SK-N-SH (cell line): ENCODE data around the gene NBL1. TPM values are rescaled to one million over a fixed set of nuclear protein-coding genes. Genes with fewer than 3 reads are reported as not detected.

Experiments used
- CTCF ChIA-PET: fragments of 300-600, 350-600 bp; formaldehyde crosslinking; extraction: SDS; loops from one replicate; lab custom pipeline; 2021; lab: Yijun Ruan, JAX
- POLR2A ChIA-PET: fragments of 350-600 bp; sonication (Branson Sonifier 250); formaldehyde crosslinking; extraction: SDS; loops from one replicate; lab custom pipeline; 2020; ENCODE audit warnings: antibody characterized with exemption, inconsistent platforms; lab: Yijun Ruan, JAX
- DNase-seq: peaks from one replicate; pipeline ENCODE4 v3.0.0; 2012
- H2AFZ ChIP-seq: fragments of 200-600 bp; sonication (generic); 2 replicates; pipeline ENCODE4 v1.8.1; 2016; ENCODE audit warnings: antibody characterized with exemption, mild to moderate bottlenecking, low read depth
- H3F3A ChIP-seq: fragments of 200-600 bp; sonication (generic); replicated peaks from 2 replicates; pipeline ENCODE3; 2016; ENCODE audit warnings: antibody characterized with exemption, mild to moderate bottlenecking; ENCODE audit not compliant: insufficient read depth
- H3K27ac ChIP-seq, 2 experiments: fragments of 200-500 bp in 1 of 2; fragments of 200-600 bp in 1 of 2; sonication (Bioruptor generic) in 1 of 2; sonication (generic), shearing (Covaris generic) in 1 of 2; 2 replicates each; pipeline versions ENCODE4 v1.5.1 to v1.6.1; 2014 to 2016; ENCODE audit warnings: low read depth in 2 of 2, inconsistent platforms in 1 of 2, low read length in 1 of 2, mild to moderate bottlenecking in 1 of 2, mixed read lengths in 1 of 2
- H3K27me3 ChIP-seq: fragments of 200-600 bp; sonication (generic), shearing (Covaris generic); 2 replicates; pipeline ENCODE4 v1.6.1; 2016; ENCODE audit warnings: mixed run types; ENCODE audit not compliant: insufficient read depth
- H3K36me3 ChIP-seq, 2 experiments: fragments of 200-500 bp in 1 of 2; fragments of 200-600 bp in 1 of 2; sonication (Bioruptor generic) in 1 of 2; sonication (generic) in 1 of 2; replicated peaks in 1 of 2; 2 replicates each; pipeline versions ENCODE3 to v1.5.1; 2014 to 2016; ENCODE audit warnings: low read length in 1 of 2, mild to moderate bottlenecking in 1 of 2; ENCODE audit not compliant: insufficient read depth in 2 of 2, control insufficient read depth in 1 of 2
- H3K4me1 ChIP-seq, 2 experiments: fragments of 200-500 bp in 1 of 2; fragments of 200-600 bp in 1 of 2; sonication (Bioruptor generic) in 1 of 2; sonication (generic), shearing (Covaris generic) in 1 of 2; 2 replicates each; pipeline versions ENCODE4 v1.5.1 to v1.6.1; 2014 to 2016; ENCODE audit warnings: low read depth in 1 of 2, low read length in 1 of 2, mixed run types in 1 of 2; ENCODE audit not compliant: insufficient read depth in 2 of 2, control insufficient read depth in 1 of 2
- H3K4me2 ChIP-seq: fragments of 200-600 bp; sonication (generic), shearing (Covaris generic); 2 replicates; pipeline ENCODE4 v1.6.1; 2017; ENCODE audit warnings: mixed run types
- H3K4me3 ChIP-seq, 2 experiments: fragments of 200-500 bp in 1 of 2; fragments of 200-600 bp in 1 of 2; sonication (Bioruptor generic) in 1 of 2; sonication (generic), shearing (Covaris generic) in 1 of 2; 2 replicates each; pipeline versions ENCODE4 v1.5.1 to v1.8.1; 2014 to 2016; ENCODE audit warnings: low read depth in 2 of 2, inconsistent platforms in 1 of 2, low read length in 1 of 2, mild to moderate bottlenecking in 1 of 2, mixed read lengths in 1 of 2, moderate library complexity in 1 of 2
- H3K79me2 ChIP-seq: fragments of 200-600 bp; sonication (generic); 2 replicates; pipeline ENCODE4 v1.8.1; 2017; ENCODE audit warnings: mild to moderate bottlenecking; ENCODE audit not compliant: insufficient read depth
- H3K9ac ChIP-seq: fragments of 200-600 bp; sonication (generic); 2 replicates; pipeline ENCODE4 v1.6.1; 2017; ENCODE audit warnings: mixed run types
- H3K9me2 ChIP-seq: fragments of 200-600 bp; sonication (generic); 2 replicates; pipeline ENCODE4 v1.6.1; 2017; ENCODE audit warnings: mixed run types
- H3K9me3 ChIP-seq: fragments of 200-600 bp; sonication (generic); 2 replicates; pipeline ENCODE4 v1.6.1; 2017; ENCODE audit warnings: mixed run types, mild to moderate bottlenecking, moderate library complexity
- H4K20me1 ChIP-seq: fragments of 200-600 bp; sonication (generic); 2 replicates; pipeline ENCODE4 v1.6.1; 2017; ENCODE audit warnings: mild to moderate bottlenecking, mixed run types; ENCODE audit not compliant: insufficient read depth
- CHD2 ChIP-seq: fragments of 150-350 bp; IDR thresholded peaks from 2 replicates; pipeline ENCODE4 v1.6.1; 2018; ENCODE audit warnings: low read length; ENCODE audit not compliant: partially characterized antibody
- ELF1 ChIP-seq: IDR thresholded peaks from 2 replicates; pipeline ENCODE4 v1.4.0; 2012
- EP300 ChIP-seq, 2 experiments: IDR thresholded peaks; 2 replicates each; pipeline versions ENCODE4 v1.4.0 to v1.6.1; 2012; ENCODE audit warnings: borderline replicate concordance in 1 of 2, low read depth in 1 of 2, low read length in 1 of 2
- FOSL2 ChIP-seq: IDR thresholded peaks from 2 replicates; pipeline ENCODE4 v1.4.0; 2012; ENCODE audit warnings: low read depth, mild to moderate bottlenecking, moderate library complexity, borderline replicate concordance
- FOXJ3 ChIP-seq: sonication (generic); formaldehyde crosslinking; IDR thresholded peaks from 2 replicates; pipeline ENCODE4 v1.5.1; 2020; ENCODE audit warnings: mild to moderate bottlenecking, missing genetic modification reagents
- GABPA ChIP-seq: IDR thresholded peaks from 2 replicates; pipeline ENCODE4 v1.4.0; 2012; ENCODE audit warnings: low read depth, mild to moderate bottlenecking
- GATA2 ChIP-seq: sonication (generic); formaldehyde crosslinking; IDR thresholded peaks from 2 replicates; pipeline ENCODE4 v1.5.0; 2020; ENCODE audit warnings: mild to moderate bottlenecking, missing genetic modification reagents
- JUND ChIP-seq: IDR thresholded peaks from 2 replicates; pipeline ENCODE4 v1.4.0; 2012
- MEF2A ChIP-seq: IDR thresholded peaks from 2 replicates; pipeline ENCODE4 v1.4.0; 2012; ENCODE audit warnings: low read depth, borderline replicate concordance
- RAD21 ChIP-seq: IDR thresholded peaks from 2 replicates; pipeline ENCODE4 v1.6.1; 2012; ENCODE audit warnings: mild to moderate bottlenecking, low read length
- RCOR1 ChIP-seq: fragments of 150-350 bp; IDR thresholded peaks from 2 replicates; pipeline ENCODE4 v1.6.1; 2017; ENCODE audit warnings: antibody characterized with exemption, low read length
- RFX5 ChIP-seq: IDR thresholded peaks from 2 replicates; pipeline ENCODE4 v1.6.1; 2012; ENCODE audit warnings: mild to moderate bottlenecking, improper control_type of control experiment, low read length
- RXRA ChIP-seq: IDR thresholded peaks from 2 replicates; pipeline ENCODE4 v1.4.0; 2012; ENCODE audit warnings: low read depth, mild to moderate bottlenecking, borderline replicate concordance
- TAF1 ChIP-seq: IDR thresholded peaks from 2 replicates; pipeline ENCODE4 v1.6.1; 2012; ENCODE audit warnings: low read depth, mild to moderate bottlenecking, low read length, moderate library complexity, borderline replicate concordance
- TEAD4 ChIP-seq: IDR thresholded peaks from 2 replicates; pipeline ENCODE4 v1.4.0; 2012; ENCODE audit warnings: mild to moderate bottlenecking, borderline replicate concordance; ENCODE audit not compliant: insufficient read depth
- WGBS: methylation state at CpG from one replicate; pipeline ENCODE4 v1.1.6; 2017; ENCODE audit warnings: low lambda C conversion rate; 5-methylcytosine and 5-hydroxymethylcytosine counted together
- polyA plus RNA-seq, 3 experiments: library from polyadenylated mRNA; depleted of rRNA; stranded (reverse); fragments of >200 nt; gene quantifications; 2 replicates each; pipeline ENCODE4 v1.2.3, GENCODE V29; 2012
- TF ChIP-seq, protein P1 (sequence below): IDR thresholded peaks from 2 replicates; pipeline ENCODE4 v1.4.0; 2012; ENCODE audit warnings: low read depth, borderline replicate concordance
- TF ChIP-seq, protein P2 (sequence below): fragments of 200-600 bp; sonication (generic); IDR thresholded peaks from 2 replicates; pipeline ENCODE4 v1.6.1; 2017; ENCODE audit warnings: antibody characterized with exemption, mild to moderate bottlenecking, moderate library complexity
- TF ChIP-seq, protein P3 (sequence below): IDR thresholded peaks from 2 replicates; pipeline ENCODE4 v1.4.0; 2012; ENCODE audit warnings: low read depth, borderline replicate concordance
- TF ChIP-seq, protein P4 (sequence below): IDR thresholded peaks from 2 replicates; pipeline ENCODE4 v1.4.0; 2012; ENCODE audit warnings: low read depth

Gene NBL1
- polyA plus RNA-seq, 1 of the 3 experiments (the other 2 are of a cell fraction), result 36.1 TPM

DNA sequence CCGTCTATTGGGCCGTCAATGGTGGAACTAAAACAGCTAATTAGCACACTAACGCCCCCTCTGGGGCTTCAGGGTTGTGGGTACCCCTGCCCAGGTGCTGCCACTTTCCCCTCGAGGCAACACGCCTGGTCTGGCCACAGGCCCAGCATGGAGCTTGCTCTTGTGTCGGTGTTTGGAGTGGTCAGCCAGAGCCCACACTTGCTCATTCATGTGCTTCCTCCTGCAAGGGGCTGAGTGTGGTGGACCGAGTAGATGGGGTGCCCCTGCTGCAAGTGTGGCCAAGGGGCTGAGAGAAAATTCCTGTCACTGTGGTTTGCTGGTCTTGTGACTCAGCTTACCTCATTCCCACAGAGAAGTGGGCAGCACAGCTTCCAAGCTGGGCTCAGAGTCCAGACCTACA lies 46.2 kb downstream of the NBL1 start (continued):
- no peak for TF ChIP-seq GATA2 (CRISPR knock-in tag)
- TF ChIP-seq RFX5, result no peak
- no peak for TF ChIP-seq ELF1
- TF ChIP-seq RCOR1, result no peak
- TF ChIP-seq CHD2, result no peak
- TF ChIP-seq, all 33 proteins: peak for 0

DNA sequence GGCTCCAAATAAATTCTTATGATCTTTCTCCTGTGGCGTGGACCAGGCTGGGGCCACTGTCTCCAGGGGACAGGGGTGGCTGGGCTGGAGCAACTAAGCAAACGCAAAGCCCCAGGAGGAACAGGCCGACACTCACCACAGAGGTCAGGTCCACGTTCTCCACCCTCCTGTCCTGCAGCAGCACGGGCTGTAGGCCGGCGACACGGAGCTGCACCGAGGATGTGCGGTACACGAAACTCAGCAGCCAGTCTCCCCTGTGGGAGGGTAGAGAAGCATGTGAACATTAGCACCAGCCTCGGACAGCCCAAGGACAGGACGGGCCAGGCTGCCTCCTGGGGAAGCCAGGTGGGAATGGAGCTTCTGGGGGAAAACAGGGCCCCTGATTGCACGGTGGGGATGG lies 50.2 kb downstream of the NBL1 start:
- H3K36me3 ChIP-seq, result no peaks in the 10 kb centered on the region
- H2AFZ ChIP-seq, result no peak overlapping the region
- no peaks in the 10 kb centered on the region for H3K27me3 ChIP-seq
- ChIA-PET POLR2A (no interaction called here), CTCF (interaction anchor here (1.3 to 3.1 kb wide), 4 partner anchors 10 to 40 kb away, joined by 3 to 23 read pairs (median 6); no protein-coding TSS in a partner anchor)
- TF ChIP-seq, protein P1, sequence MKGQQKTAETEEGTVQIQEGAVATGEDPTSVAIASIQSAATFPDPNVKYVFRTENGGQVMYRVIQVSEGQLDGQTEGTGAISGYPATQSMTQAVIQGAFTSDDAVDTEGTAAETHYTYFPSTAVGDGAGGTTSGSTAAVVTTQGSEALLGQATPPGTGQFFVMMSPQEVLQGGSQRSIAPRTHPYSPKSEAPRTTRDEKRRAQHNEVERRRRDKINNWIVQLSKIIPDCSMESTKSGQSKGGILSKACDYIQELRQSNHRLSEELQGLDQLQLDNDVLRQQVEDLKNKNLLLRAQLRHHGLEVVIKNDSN, result no peak
- TF ChIP-seq, protein P2, sequence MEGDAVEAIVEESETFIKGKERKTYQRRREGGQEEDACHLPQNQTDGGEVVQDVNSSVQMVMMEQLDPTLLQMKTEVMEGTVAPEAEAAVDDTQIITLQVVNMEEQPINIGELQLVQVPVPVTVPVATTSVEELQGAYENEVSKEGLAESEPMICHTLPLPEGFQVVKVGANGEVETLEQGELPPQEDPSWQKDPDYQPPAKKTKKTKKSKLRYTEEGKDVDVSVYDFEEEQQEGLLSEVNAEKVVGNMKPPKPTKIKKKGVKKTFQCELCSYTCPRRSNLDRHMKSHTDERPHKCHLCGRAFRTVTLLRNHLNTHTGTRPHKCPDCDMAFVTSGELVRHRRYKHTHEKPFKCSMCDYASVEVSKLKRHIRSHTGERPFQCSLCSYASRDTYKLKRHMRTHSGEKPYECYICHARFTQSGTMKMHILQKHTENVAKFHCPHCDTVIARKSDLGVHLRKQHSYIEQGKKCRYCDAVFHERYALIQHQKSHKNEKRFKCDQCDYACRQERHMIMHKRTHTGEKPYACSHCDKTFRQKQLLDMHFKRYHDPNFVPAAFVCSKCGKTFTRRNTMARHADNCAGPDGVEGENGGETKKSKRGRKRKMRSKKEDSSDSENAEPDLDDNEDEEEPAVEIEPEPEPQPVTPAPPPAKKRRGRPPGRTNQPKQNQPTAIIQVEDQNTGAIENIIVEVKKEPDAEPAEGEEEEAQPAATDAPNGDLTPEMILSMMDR, result no peak
- TF ChIP-seq RAD21 (no peak), MEF2A (no peak), RXRA (no peak), TEAD4 (no peak), FOXJ3 (CRISPR knock-in tag) (no peak), JUND (no peak), TAF1 (no peak), EP300 (IDR thresholded peaks at IDR 0.05; ENCODE audit: borderline replicate concordance in 1 of 2, low read depth in 1 of 2, low read length in 1 of 2) (no peak), RFX5 (no peak), FOSL2 (no peak), GABPA (no peak)
- TF ChIP-seq, protein P3, sequence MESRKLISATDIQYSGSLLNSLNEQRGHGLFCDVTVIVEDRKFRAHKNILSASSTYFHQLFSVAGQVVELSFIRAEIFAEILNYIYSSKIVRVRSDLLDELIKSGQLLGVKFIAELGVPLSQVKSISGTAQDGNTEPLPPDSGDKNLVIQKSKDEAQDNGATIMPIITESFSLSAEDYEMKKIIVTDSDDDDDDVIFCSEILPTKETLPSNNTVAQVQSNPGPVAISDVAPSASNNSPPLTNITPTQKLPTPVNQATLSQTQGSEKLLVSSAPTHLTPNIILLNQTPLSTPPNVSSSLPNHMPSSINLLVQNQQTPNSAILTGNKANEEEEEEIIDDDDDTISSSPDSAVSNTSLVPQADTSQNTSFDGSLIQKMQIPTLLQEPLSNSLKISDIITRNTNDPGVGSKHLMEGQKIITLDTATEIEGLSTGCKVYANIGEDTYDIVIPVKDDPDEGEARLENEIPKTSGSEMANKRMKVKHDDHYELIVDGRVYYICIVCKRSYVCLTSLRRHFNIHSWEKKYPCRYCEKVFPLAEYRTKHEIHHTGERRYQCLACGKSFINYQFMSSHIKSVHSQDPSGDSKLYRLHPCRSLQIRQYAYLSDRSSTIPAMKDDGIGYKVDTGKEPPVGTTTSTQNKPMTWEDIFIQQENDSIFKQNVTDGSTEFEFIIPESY, result no peak
- TF ChIP-seq, protein P4, sequence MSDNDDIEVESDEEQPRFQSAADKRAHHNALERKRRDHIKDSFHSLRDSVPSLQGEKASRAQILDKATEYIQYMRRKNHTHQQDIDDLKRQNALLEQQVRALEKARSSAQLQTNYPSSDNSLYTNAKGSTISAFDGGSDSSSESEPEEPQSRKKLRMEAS, result no peak
- H3K4me2 ChIP-seq, result no peak overlapping the region
- H3K4me1 ChIP-seq, result peaks cover 0 to 3% of the 10 kb centered on the region in 2 experiments; a peak in 1 of 4 replicates
- 67% methylated on average over 5 of the region's 14 CpGs for WGBS
- H3K9ac ChIP-seq, result no peak overlapping the region
- H3K9me3 ChIP-seq, result no peaks in the 10 kb centered on the region
- H3K79me2 ChIP-seq, result no peaks in the 10 kb centered on the region
- no peak for DNase-seq
- H3K4me3 ChIP-seq, result no peak overlapping the region
- H4K20me1 ChIP-seq, result no peaks in the 10 kb centered on the region
- no peaks in the 10 kb centered on the region for H3F3A ChIP-seq
- H3K9me2 ChIP-seq, result no peaks in the 10 kb centered on the region
- no peak overlapping the region for H3K27ac ChIP-seq
